DND-41 (cell line): ENCODE measurements around the gene EBF4.

Experiments used
- ATAC-seq: fragments of 200-7000 bp; cut with Tn5 transposase; 3 replicates; pipeline ENCODE4 v1.9.1; 2021; ENCODE audit warnings: low read depth; ENCODE audit not compliant: insufficient read depth
- DNase-seq: peaks from one replicate; pipeline ENCODE4 v3.0.0-alpha.2; 2020
- H2AFZ ChIP-seq: 2 replicates; pipeline ENCODE4 v1.6.0; 2012; ENCODE audit warnings: low read depth, low read length
- H3K27ac ChIP-seq: 2 replicates; pipeline ENCODE4 v1.5.1; 2012; ENCODE audit warnings: low read length, inconsistent platforms
- H3K27me3 ChIP-seq: fragments of 200-600 bp; sonication (generic); 2 replicates; pipeline ENCODE4 v1.6.0; 2012; ENCODE audit warnings: low read length, mild to moderate bottlenecking, inconsistent platforms; ENCODE audit not compliant: insufficient read depth, poor library complexity
- H3K36me3 ChIP-seq: 2 replicates; pipeline ENCODE4 v1.5.1; 2012; ENCODE audit warnings: low read length, inconsistent platforms; ENCODE audit not compliant: insufficient read depth
- H3K4me1 ChIP-seq: 2 replicates; pipeline ENCODE4 v1.5.1; 2012; ENCODE audit warnings: mild to moderate bottlenecking, low read length; ENCODE audit not compliant: insufficient read depth
- H3K4me2 ChIP-seq: 2 replicates; pipeline ENCODE4 v1.6.0; 2012; ENCODE audit warnings: mild to moderate bottlenecking, moderate library complexity, low read length, inconsistent platforms; ENCODE audit not compliant: insufficient read depth
- H3K4me3 ChIP-seq, 2 experiments: fragments of 200-600 bp in 1 of 2; shearing (Covaris generic) in 1 of 2; 2 replicates each; pipeline ENCODE4 v1.5.1; 2012 to 2016; ENCODE audit warnings: inconsistent platforms in 2 of 2, low read length in 2 of 2, mild to moderate bottlenecking in 2 of 2, low read depth in 1 of 2, moderate library complexity in 1 of 2
- H3K79me2 ChIP-seq: 2 replicates; pipeline ENCODE4 v1.6.0; 2012; ENCODE audit warnings: low read length, inconsistent platforms; ENCODE audit not compliant: insufficient read depth
- H3K9ac ChIP-seq: 2 replicates; pipeline ENCODE4 v1.6.0; 2012; ENCODE audit warnings: low read depth, mild to moderate bottlenecking, inconsistent platforms, low read length, moderate library complexity
- H3K9me3 ChIP-seq: 2 replicates; pipeline ENCODE4 v1.5.1; 2012; ENCODE audit warnings: low read length, moderate library complexity, mild to moderate bottlenecking, inconsistent platforms; ENCODE audit not compliant: insufficient read depth, severe bottlenecking
- H4K20me1 ChIP-seq: 2 replicates; pipeline ENCODE4 v1.6.0; 2012; ENCODE audit warnings: low read length; ENCODE audit not compliant: insufficient read depth
- CTCF ChIP-seq: IDR thresholded peaks from 2 replicates; pipeline ENCODE4 v1.5.1; 2012; ENCODE audit warnings: borderline replicate concordance, low read length, moderate library complexity, mild to moderate bottlenecking; ENCODE audit not compliant: poor library complexity, severe bottlenecking; ENCODE audit errors: extremely low read depth
- EZH2 ChIP-seq: IDR thresholded peaks from 3 replicates; pipeline ENCODE4 v1.6.1; 2012; ENCODE audit warnings: borderline replicate concordance, low read depth, mild to moderate bottlenecking, moderate library complexity, low read length, inconsistent platforms; ENCODE audit not compliant: severe bottlenecking

The EBF4 gene

DNA sequence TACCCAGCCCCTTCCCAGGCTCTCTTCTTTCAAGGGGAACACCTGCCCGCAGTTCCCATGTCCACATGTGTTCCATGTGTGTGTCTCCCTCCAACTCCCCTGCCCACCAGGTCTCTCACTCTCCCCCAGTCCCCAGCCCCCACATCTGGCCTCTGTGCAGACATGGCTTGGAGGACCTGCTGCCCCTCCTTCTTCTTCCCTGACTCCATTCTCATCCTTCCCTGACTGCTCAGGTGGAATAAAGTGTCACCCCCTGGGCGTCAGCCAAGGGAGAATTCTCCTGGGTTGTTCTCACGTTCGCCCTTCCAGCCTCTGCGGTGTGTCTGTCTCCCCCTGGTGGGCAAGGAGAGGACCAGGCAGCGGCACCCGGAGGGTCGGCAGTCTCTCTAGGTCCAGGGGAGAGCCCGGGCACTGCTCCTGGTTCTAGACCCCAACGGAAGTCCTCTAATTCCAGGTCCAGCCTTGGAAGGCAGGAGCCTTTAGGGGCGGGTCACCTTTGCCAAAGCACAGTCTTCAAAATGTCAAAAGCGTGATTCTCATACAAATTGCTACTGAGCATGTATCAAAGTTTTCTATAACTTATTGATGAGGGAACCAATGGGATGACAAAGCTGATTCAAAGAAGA, 50.5 kb downstream of the EBF4 start:
- H3K79me2 ChIP-seq = no peaks in the 10 kb centered on the region
- peaks cover 18% of the 10 kb centered on the region for H3K27me3 ChIP-seq
- no peaks in the 10 kb centered on the region for H3K4me1 ChIP-seq
- H4K20me1 ChIP-seq = no peaks in the 10 kb centered on the region; the same call in 1 of the 2 replicates
- H3K36me3 ChIP-seq = no peaks in the 10 kb centered on the region
- H3K9ac ChIP-seq = no peak overlapping the region
- H3K4me2 ChIP-seq = no peak overlapping the region
- TF ChIP-seq EZH2 (no peak), CTCF (peak; percentile 95)
- no peak overlapping the region for H3K4me3 ChIP-seq
- H3K9me3 ChIP-seq = no peaks in the 10 kb centered on the region
- peak; percentile 96 for ATAC-seq
- peak; percentile 70 for DNase-seq
- H3K27ac ChIP-seq = no peak overlapping the region
- no peak overlapping the region for H2AFZ ChIP-seq

GRCh38 chr20:2745060-2745910, 52.7 kb downstream of the EBF4 start:
- no peaks in the 10 kb centered on the region for H3K9me3 ChIP-seq
- no peak for ATAC-seq

GRCh38 chr20:2745936-2746635, 53.5 kb downstream of the EBF4 start:
- TF ChIP-seq EZH2 (no peak), CTCF (no peak)
- H3K27me3 ChIP-seq = peaks cover 27% of the 10 kb centered on the region
- H3K4me2 ChIP-seq = no peak overlapping the region
- no peak overlapping the region for H2AFZ ChIP-seq
- peaks cover 7% of the 10 kb centered on the region; the same call in 1 of the 2 replicates for H4K20me1 ChIP-seq
- no peak overlapping the region for H3K4me3 ChIP-seq
- H3K79me2 ChIP-seq = no peaks in the 10 kb centered on the region
- H3K36me3 ChIP-seq = no peaks in the 10 kb centered on the region
- no peak overlapping the region for H3K9ac ChIP-seq
- no peaks in the 10 kb centered on the region for H3K4me1 ChIP-seq
- no peak for ATAC-seq
- no peak for DNase-seq
- H3K27ac ChIP-seq = no peak overlapping the region
- H3K9me3 ChIP-seq = no peaks in the 10 kb centered on the region

More at GRCh38 chr20:2745060-2745910, 52.7 kb downstream of the EBF4 start:
- Histone ChIP-seq H3K79me2 (no peaks in the 10 kb centered on the region), H3K4me2 (no peak overlapping the region), H3K4me3 (no peak overlapping the region), H3K27ac (no peak overlapping the region), H3K27me3 (peaks cover 22% of the 10 kb centered on the region), H4K20me1 (no peaks in the 10 kb centered on the region; the same call in 1 of the 2 replicates), H3K9ac (no peak overlapping the region), H3K4me1 (no peaks in the 10 kb centered on the region), H3K36me3 (no peaks in the 10 kb centered on the region), H2AFZ (no peak overlapping the region)
- TF ChIP-seq CTCF (no peak), EZH2 (no peak)
- no peak for DNase-seq
